Measurements from ENCODE around the gene DAGLB.

DNA sequence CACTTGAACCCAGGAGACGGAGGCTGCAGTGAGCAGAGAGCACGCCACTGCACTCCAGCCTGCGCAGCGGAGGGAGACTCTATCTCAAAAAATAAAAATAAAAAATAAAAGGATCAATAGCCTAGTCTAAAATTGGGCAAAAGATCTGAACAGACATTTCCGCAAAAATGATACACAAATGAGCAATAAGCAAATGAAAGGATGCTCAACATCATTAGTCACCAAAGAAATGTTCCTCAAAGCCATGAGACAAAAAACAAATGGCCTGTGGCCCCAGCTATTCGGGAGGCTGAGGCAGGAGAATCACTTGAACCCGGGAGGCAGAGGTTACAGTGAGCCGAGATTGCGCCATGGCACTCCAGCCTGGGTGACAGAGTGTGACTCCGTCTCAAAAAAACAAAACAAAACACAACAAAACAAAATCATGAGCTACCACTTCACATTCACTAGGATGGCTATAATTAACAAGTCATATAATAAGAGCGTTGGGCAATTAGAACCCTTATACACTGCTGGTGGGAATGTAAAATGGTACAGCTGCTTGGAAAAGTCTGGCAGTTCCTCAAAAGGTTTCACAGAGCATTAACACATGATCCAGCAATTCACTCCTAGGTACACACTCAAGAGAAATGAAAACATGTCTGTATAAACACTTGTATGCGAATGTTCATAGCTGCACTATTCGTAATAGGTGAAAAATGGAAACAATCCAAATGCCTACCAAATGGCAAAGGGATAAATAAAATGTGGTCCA is 3.1 kb downstream of the DAGLB start:
- no peak for TF ChIP-seq EZH2 (IDR thresholded peaks at IDR 0.05)
- no peak for TF ChIP-seq POLR2AphosphoS5 (IDR thresholded peaks at IDR 0.05; ENCODE audit: borderline replicate concordance, low read depth, low read length)

Data from SK-N-MC (cell line).